Activated CD4-positive, alpha-beta T cell treated with anti-CD3 and anti-CD28 coated beads, Interleukin-2, amount 50 U/mL, for 24 hours (primary cell): ENCODE measurements around the gene PLAGL2.

Source experiments
- DNase-seq, 2 donors: peaks; one replicate each; pipeline ENCODE4 v3.0.0-alpha.2; 2020; ENCODE audit warnings: low read depth in 1 of 2, low spot score in 1 of 2

Gene PLAGL2

GRCh38 chr20:32231245-32231644 lies 23.7 kb upstream of the PLAGL2 start:
- DNase-seq: no peak

GRCh38 chr20:32230707-32231106 lies 23.2 kb upstream of the PLAGL2 start:
- DNase-seq: no peak

- no peak for DNase-seq
These were observed 21.8 kb upstream of the PLAGL2 start for GRCh38 chr20:32229251-32229747.

DNA sequence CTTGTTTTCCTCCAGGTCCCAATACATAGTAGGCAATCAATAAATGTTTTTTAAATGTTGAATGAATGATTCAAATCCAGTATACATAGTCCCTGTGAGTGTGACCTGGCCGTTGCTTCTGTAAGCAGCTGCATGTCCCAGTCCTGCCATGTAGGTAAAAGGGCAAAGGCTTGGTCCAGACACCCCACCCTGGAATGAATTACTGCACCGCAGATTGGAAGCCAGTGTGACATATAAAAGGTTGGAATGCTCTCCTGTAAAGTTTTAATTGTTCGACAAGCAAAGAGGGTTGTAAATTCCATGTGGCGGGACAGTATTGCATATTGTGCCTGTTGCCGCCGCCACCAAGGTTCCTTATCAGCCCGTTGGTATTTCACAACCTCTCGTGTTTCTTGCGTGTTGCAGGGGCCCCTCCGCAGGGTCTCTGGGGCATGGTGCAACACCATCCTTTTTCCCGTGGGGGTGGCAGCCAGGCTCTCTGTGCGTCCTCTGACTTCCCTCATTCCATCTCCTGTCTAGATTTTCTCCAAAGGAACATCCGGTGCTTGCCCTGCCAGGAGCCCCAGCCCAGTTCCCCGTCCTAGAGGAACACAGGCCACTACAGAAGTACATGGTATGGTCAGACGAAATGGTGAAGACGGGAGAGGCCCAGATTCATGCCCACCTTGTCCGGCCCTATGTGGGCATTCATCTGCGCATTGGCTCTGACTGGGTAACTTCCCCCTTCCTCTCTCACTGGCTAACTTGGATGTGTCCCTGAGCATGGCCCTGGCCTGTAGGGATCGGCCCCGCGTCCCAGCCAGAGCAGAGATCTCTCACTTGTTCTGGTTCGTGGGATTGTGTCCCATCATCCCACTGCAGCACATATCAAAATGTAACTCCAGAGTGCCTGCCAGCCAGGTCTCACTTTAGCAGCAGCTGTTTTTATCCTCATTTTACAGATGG lies 20.5 kb upstream of the PLAGL2 start:
- DNase-seq: no peak

DNA sequence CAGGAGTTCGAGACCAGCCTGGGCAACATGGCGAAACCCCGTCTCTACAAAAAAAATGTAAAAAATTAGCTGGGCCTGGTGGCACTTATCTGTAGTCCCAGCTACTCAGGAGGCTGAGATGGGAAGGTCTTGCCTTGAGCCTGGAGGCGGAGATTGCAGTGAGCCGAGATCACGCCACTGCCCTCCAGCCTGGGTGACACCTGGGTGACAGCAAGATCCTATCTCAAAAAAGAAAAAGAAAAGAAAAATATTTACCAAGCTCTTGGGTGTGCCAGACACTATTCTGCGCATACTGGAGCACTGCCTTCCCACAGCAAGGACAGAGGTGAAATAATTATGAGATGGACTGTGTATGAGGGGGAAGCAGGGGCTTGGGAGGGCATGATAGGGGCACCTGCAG lies 19.8 kb upstream of the PLAGL2 start:
- DNase-seq: no peak

DNA sequence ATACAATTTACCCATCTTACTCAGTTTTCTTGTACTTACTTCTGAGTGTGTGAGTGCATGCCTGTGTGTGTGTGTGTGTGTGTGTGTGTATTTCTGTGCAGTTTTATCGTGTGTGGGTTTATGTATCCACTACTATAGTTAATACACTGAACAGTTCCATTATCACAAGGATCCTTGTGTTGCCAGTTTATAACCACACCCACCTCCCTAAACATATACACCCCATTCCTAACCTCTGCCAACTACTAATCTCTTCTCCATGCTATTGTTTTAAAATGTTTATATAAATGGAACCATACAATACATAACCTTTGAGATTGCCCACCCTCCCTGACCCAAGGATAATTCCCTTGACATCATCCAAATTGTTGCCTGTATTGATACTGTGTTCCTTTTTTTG lies 18.8 kb upstream of the PLAGL2 start:
- no peak for DNase-seq

- DNase-seq: no peak
These were observed 16.9 kb upstream of the PLAGL2 start for GRCh38 chr20:32224463-32224862.

DNA sequence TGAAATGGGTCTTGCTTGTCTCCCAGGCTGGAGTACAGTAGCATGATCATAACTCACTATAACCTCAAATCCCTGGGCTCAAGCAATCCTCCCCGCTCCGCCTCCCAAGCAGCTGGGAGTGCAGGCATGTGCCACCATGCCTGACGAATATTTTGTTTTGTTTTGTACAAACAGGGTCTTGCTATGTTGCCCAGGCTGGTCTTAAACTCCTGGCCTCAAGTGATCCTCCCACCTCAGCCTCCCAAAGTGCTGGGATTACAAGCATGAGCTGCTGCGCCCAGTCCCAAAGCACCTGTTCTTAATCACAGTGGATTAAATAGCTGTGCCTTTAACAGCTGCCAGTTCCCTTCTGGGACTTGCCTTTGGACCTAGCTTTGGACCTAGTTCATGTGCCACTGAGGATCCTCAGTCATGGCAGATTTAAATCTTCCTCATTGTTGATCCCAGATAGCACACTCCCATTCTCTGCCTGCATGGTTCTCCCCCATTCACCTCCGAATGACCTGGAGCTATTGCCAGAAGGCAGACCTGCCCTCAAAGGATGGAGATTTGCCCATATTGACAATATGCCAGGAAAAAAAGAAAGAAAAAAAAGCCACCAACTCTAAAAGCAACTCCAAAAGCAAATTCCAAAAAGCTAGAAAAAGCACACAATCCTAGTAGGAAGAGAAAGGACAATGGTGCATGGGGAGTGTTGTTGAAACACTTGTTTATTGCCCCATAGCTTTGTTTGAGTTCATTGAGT lies 10.8 kb upstream of the PLAGL2 start:
- DNase-seq: no peak

DNA sequence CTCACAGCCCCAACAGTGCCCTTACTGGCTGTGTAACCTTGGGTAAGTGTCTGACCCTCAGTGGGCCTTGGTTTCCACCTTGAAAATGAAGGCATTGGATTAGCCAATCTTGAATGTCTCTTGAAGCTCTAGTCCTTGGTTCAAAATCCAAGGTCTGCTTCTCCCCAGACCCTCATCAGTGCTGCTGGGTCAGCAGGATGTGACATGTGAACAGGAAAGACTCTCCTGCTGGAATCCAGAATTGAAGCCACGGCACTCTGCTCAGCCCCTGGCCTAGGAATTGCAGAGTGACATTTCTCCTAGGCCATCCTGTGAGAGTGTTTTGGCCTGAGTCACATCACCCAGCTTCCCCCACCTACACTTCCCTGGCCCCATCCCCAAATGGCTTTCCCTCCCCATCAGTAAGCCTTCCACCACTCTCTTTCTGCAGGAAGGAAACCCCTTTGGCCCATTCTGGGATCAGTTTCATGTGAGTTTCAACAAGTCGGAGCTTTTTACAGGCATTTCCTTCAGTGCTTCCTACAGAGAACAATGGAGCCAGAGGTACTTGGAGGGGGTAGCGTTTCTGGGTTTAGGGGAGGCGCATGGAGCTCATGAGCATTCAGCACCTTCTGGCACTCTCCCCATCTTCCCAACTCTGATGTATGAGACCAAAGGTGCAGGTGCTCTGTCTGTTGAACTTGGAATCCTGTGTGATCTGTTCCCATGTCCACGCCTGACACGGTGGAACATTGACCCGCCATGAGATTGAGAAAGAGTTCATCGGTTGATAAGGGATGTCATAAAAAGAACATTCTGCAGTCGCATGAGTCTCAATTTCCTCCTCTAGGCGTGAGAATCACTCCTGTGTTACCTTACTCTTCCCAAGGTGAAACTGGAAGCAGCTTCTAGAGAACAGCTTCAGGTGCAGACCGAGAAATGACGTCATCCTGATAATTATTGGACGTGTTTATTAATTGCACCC lies 8.9 kb upstream of the PLAGL2 start:
- no peak for DNase-seq

- no peak for DNase-seq
These were observed 8.2 kb upstream of the PLAGL2 start for GRCh38 chr20:32215729-32216128.

DNA sequence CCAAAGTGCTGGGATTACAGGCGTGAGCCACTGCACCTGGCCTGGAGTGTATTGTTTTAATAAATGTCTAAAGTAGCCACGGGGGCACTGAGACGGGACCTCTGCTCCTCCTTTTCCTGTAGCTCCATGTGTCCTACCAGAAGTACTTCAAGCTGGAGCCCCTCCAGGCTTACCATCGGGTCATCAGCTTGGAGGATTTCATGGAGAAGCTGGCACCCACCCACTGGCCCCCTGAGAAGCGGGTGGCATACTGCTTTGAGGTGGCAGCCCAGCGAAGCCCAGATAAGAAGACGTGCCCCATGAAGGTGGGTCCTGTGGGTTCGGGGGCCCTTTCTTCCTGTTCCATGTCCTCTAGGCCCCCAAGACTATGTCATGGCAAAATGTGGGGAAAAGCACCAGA lies 7.6 kb upstream of the PLAGL2 start:
- no peak for DNase-seq

DNA sequence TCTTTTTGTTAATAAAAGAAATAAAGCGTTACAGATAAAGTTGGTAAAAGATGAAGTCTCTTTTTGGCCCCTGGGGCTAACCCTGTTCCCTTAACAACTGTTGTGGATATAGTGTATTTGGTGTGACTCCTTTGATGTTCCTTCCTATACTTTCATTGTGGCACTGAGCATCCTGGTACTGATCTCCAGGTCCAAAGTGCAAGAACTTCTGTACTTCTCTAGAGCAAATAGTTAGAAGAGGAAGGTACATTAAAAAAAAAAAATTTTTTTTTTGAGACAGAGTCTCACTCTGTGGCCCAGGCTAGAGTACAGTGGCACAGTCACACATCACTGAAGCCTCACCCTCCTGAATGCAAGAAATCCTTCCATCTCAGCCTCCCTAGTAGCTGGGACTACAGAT lies 6.3 kb upstream of the PLAGL2 start:
- DNase-seq: no peak

DNA sequence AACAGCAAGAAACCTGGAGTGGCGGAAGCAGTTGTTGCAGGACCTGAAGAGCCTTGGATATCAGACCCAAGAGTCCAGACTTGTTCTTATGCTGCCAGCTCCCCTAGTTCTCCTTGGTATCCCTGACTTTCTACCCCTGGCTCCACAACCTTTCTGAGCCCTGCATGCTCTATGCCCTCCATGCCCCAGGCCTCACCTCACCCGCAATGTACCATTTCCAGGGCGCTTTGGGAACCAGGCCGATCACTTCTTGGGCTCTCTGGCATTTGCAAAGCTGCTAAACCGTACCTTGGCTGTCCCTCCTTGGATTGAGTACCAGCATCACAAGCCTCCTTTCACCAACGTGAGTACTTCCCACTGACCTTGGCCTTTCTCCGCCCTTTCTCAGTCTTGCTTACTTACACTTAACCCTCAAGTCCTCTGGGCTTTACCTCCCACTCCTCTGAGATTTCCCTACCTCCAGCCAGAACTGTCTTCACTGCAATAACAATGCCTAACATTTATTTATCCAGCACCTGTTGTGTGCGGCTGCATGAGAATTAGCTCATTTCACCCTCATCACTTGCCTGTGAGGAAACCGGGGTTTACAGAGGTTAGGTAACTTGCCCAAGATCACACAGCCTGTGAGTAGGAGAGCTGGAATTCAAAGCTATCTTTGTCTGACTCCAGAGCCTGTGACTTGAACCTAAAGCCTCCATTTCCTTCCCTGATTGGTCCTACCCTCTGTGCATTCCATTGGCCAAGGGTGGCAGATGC lies 2.5 kb upstream of the PLAGL2 start:
- DNase-seq: no peak

DNA sequence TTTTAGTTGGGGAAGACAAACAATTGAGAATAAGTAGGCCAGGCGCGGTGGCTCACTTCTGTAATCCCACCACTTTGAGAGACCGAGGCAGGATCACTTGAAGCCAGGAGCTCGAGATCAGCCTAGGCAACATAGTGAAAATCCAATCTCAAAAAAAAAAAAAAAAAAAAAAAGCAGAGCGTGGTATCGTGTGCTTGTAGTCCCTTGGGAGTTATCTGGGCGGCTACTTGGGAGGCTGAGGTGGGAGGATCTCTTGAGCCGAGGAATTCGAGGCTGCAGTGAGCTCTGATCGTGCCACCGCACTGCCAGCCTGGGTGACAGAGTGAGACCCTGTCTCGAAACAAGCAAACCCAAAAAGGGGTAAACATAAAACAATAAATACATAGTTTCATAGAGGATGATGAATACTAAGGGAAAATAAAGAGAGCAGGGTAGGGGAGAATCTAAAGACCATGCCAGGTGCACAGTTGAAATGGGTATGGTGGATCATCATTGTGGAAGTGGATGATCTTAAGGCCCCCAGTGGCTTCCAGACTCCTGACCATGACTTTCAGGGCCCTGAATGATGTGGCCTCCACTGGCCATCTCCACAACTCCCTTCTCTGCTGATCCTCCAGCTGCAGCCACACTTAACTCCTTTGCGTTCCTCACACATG lies 1.1 kb upstream of the PLAGL2 start:
- DNase-seq: no peak

DNA sequence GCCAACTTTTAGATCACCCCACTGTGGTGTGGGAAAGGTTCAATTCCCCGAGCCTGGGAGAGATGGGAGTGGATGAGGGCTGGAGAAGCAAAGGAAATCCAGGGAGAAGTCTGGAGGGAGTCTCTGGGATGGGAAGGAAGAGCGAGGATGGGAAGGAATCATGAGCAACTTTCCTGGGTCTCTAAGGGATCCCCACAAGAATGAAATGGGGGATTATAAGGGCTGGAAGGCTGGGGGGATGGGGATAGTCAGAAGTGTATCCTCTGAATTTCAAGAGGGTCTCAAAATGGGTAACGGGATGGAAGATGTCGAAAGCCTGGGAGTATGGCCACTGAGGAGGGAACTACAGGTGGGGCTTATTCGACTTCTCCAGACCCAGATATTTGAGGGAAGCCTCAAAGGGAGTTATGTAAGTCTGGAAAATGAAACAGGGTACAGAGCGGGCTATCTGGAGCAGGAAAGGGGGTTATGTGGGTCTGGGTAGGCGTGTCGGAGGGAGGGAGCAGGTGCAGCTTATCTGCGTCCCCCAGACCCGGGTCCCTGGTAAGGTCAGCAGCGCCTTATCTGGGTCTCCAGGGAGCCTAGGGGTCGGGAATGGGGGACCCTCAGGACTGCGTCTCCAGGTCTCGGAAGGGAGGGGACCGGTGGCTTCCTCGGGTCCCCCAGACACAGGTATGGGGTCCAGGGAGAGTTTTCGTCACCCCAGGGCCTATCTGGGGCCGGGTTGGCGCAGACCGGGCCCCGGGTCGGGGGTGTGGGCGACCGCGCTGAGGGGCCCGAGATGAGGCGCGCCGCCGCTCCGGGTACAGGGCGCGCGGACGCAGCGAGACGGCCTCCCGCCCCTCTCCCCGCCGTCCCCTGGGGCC lies 550 bp downstream of the PLAGL2 start:
- no peak for DNase-seq

- no peak for DNase-seq
These were observed 1.4 kb downstream of the PLAGL2 start for GRCh38 chr20:32205843-32206759.

DNA sequence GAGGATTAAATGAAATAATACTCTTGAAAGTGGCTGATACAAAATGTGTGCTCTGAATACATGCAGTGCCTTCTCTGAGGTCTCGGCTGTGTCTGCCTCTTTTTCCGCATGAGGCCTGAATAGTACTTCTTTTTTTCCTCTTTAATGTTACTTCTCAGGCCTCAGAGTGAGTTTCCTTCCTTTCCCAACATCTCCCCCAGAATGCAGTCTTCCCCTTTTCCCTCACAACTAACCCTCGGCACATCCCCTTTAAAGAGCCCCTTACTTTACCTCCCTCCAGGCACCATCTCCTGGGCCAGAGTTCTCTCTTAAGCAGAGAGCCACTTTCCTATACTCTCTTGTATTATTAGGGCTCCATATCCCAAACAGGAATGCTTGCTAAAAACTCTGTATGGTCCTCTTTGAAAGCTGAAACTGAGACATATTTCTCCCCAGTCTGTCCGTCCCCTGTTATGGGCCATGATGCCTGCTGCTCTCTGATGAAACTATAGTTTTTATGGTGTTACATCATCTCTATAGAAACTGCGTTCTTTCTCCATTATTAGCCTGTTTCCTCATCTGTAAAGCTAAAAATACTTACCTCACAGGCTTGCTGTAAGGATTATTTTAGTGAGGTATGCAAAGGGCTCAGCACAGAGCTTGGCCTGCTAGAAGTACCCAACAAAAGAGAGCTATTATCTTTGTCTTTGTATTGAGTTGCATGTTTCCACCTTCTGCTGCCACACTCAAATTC lies 2.3 kb downstream of the PLAGL2 start:
- no peak for DNase-seq
